ENCODE data around the gene CDH23.

Gene CDH23

GRCh38 chr10:71718165-71718698, 321.5 kb downstream of the CDH23 start:
- no peak overlapping the region for H3K4me3 ChIP-seq (ENCODE audit: low read length)
- no peak for TF ChIP-seq CTCF (conservative IDR thresholded peaks at IDR 0.05; ENCODE audit: low read depth, low read length)
- no peak for DNase-seq (ENCODE audit: low read depth)

- no peak for DNase-seq (ENCODE audit: low read depth)
- no peak for TF ChIP-seq CTCF (conservative IDR thresholded peaks at IDR 0.05; ENCODE audit: low read depth, low read length)
Observed at GRCh38 chr10:71719042-71719441, 322.3 kb downstream of the CDH23 start.

GRCh38 chr10:71719464-71720201, 322.9 kb downstream of the CDH23 start, which contains the start of gene C10orf105:
Gene C10orf105, minus strand, starts transcription at chr10:71719778. Its CDS starts 3,441 bp downstream, at chr10:71716337.
- H3K4me3 ChIP-seq (ENCODE audit: low read length): no peak within 1 kb of the TSS
- no peak for TF ChIP-seq CTCF (conservative IDR thresholded peaks at IDR 0.05; ENCODE audit: low read depth, low read length)
- no peak for DNase-seq (ENCODE audit: low read depth)

More at GRCh38 chr10:71719042-71719441, 322.3 kb downstream of the CDH23 start:
- no peak overlapping the region for H3K4me3 ChIP-seq (ENCODE audit: low read length)

GRCh38 chr10:71720288-71720687, 323.6 kb downstream of the CDH23 start:
- no peak overlapping the region for H3K4me3 ChIP-seq (ENCODE audit: low read length)
- DNase-seq (ENCODE audit: low read depth): no peak
- no peak for TF ChIP-seq CTCF (conservative IDR thresholded peaks at IDR 0.05; ENCODE audit: low read depth, low read length)

- H3K4me3 ChIP-seq (ENCODE audit: low read length): no peak overlapping the region
- no peak for TF ChIP-seq CTCF (conservative IDR thresholded peaks at IDR 0.05; ENCODE audit: low read depth, low read length)
- no peak for DNase-seq (ENCODE audit: low read depth)
Observed at GRCh38 chr10:71721313-71721712, 324.6 kb downstream of the CDH23 start.

GRCh38 chr10:71722849-71723248, 326.1 kb downstream of the CDH23 start:
- DNase-seq (ENCODE audit: low read depth): no peak
- no peak for TF ChIP-seq CTCF (conservative IDR thresholded peaks at IDR 0.05; ENCODE audit: low read depth, low read length)
- no peak overlapping the region for H3K4me3 ChIP-seq (ENCODE audit: low read length)

GRCh38 chr10:71723311-71723710, 326.6 kb downstream of the CDH23 start:
- DNase-seq (ENCODE audit: low read depth): no peak
- TF ChIP-seq CTCF (conservative IDR thresholded peaks at IDR 0.05; ENCODE audit: low read depth, low read length): no peak

More at GRCh38 chr10:71723311-71723710, 326.6 kb downstream of the CDH23 start:
- no peak overlapping the region for H3K4me3 ChIP-seq (ENCODE audit: low read length)

All from retinal pigment epithelial cell (primary cell).